ENCODE results near the gene RXRA. TPM values are rescaled to one million over a fixed set of nuclear protein-coding genes. Genes with fewer than 3 reads are reported as not detected.

Gene RXRA
- total and polyA plus RNA-seq, 2 of the 4 experiments (the other 2 are of a cell fraction): 7.5 to 17.9 TPM

DNA sequence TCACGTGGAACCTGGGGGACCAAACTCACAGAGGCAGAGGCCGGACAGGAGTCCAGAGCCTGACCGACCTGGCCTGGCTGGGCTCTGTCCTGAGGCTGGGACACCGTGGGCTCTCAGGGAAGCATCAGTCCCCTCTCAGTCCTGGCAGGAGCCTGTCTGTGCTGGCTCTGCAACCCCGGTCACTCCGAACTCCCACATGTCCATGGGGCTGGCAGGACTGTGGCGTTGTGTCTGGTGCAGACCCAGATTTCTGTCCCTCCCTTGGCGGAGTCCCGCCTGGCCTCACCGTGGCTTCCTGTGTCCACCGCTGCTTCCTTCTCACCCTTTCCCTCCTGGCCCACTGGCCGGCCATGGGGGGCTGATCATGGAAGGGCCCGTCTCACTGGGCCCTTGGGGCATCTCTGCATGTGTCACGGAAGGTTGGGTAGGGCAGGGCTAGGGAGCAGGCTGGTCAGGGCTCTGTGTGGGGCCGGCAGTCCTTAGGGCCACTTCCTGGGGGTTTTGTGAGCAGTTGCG is 68.8 kb downstream of the RXRA start:
- ATAC-seq (ENCODE audit: low read depth) (no peak; the same call in 1 of the 2 replicates), DNase-seq (no peak)
- dilution Hi-C loops (cut with HindIII; ENCODE audit: low sequenced_read_pairs, unreplicated experiment) (no loop called here), in situ Hi-C loops (cut with MboI; ENCODE audit: low sequenced_read_pairs) (no loop called here), intact Hi-C loops (cut with micrococcal nuclease) (no loop called here)
- H3K18ac ChIP-seq (ENCODE audit: low read depth, low read length): no peak overlapping the region
- no peak overlapping the region for H3K9ac ChIP-seq (ENCODE audit: low read depth, low read length)
- H3K36me3 ChIP-seq (ENCODE audit: control insufficient read depth, insufficient read depth, low read length): peaks cover 3% of the 10 kb centered on the region; the same call in 1 of the 2 replicates
- H3K14ac ChIP-seq (replicated peaks; ENCODE audit: low read depth, low read length): no peak overlapping the region
- H3K4me2 ChIP-seq (ENCODE audit: low read depth, low read length): no peak overlapping the region
- no peak overlapping the region for H3K27ac ChIP-seq (ENCODE audit: insufficient read depth, low read length)
- no peaks in the 10 kb centered on the region for H3K9me1 ChIP-seq (ENCODE audit: insufficient read depth, low read length)
- no peaks in the 10 kb centered on the region for H3K27me3 ChIP-seq (ENCODE audit: control insufficient read depth, insufficient read depth, low read length)
- H2AFZ ChIP-seq (replicated peaks; ENCODE audit: low read length, poor library complexity): no peak overlapping the region
- H4K20me1 ChIP-seq (ENCODE audit: insufficient read depth, low read length): peaks cover 100% of the 10 kb centered on the region
- H3K4ac ChIP-seq (ENCODE audit: low read depth, low read length): no peak overlapping the region
- H3K9me3 ChIP-seq (ENCODE audit: control insufficient read depth, insufficient read depth, low read length): peaks cover 5% of the 10 kb centered on the region
- 92% methylated on average over 5 of the region's 16 CpGs; no CpG with 5 or more reads in 1 of the 2 experiments for WGBS, 2 experiments (ENCODE audit: extremely low coverage in 2 of 2, insufficient read length in 1 of 2)
- no peak overlapping the region for H2BK15ac ChIP-seq (ENCODE audit: low read depth, low read length)
- ChIA-PET CTCF (no interaction called here), POLR2A (ENCODE audit: unreplicated experiment) (no interaction called here)
- no peak overlapping the region; the same call in 1 of the 2 replicates for H2AK5ac ChIP-seq (ENCODE audit: low read depth, low read length)
- H2BK20ac ChIP-seq (ENCODE audit: low read depth, low read length): no peak overlapping the region
- no peak overlapping the region for H2BK5ac ChIP-seq (ENCODE audit: low read depth, low read length, poor library complexity, severe bottlenecking)
- no peak overlapping the region for H4K8ac ChIP-seq (ENCODE audit: low read depth in 2 of 2, low read length in 2 of 2)
- H3K56ac ChIP-seq (ENCODE audit: extremely low read depth, insufficient read depth, low read length): no peak overlapping the region
- no peak overlapping the region for H3K23ac ChIP-seq (ENCODE audit: low read depth, low read length)
- peaks cover 13 to 92% of the 10 kb centered on the region in 2 experiments for H3K79me1 ChIP-seq (ENCODE audit: low read depth in 1 of 2, low read length in 2 of 2)
- H2BK120ac ChIP-seq (ENCODE audit: low read depth, low read length): no peak overlapping the region
- BruUV-seq (replicated peaks): no TSS peak
- H3K4me1 ChIP-seq (ENCODE audit: control insufficient read depth, insufficient read depth, low read length): no peaks in the 10 kb centered on the region
- H3K4me3 ChIP-seq (ENCODE audit: insufficient read depth, low read depth, low read length): no peak overlapping the region
- no peak overlapping the region for H4K91ac ChIP-seq (ENCODE audit: insufficient read depth, low read depth, low read length)
- no peak overlapping the region for H4K5ac ChIP-seq (ENCODE audit: low read depth, low read length)
- H2AK9ac ChIP-seq (replicated peaks; ENCODE audit: low read depth, low read length, poor library complexity): no peak overlapping the region
- TF ChIP-seq CHD1 (IDR thresholded peaks at IDR 0.05; ENCODE audit: low read depth, low read length) (no peak), MAFK (IDR thresholded peaks at IDR 0.05; ENCODE audit: low read depth, low read length) (no peak), BHLHE40 (IDR thresholded peaks at IDR 0.05; ENCODE audit: low read depth, low read length) (no peak), CEBPB (IDR thresholded peaks at IDR 0.05; ENCODE audit: low read depth, low read length) (no peak)
- TF ChIP-seq, protein P1, sequence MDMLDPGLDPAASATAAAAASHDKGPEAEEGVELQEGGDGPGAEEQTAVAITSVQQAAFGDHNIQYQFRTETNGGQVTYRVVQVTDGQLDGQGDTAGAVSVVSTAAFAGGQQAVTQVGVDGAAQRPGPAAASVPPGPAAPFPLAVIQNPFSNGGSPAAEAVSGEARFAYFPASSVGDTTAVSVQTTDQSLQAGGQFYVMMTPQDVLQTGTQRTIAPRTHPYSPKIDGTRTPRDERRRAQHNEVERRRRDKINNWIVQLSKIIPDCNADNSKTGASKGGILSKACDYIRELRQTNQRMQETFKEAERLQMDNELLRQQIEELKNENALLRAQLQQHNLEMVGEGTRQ (IDR thresholded peaks at IDR 0.05; ENCODE audit: low read depth, low read length): no peak
